ENCODE data around the gene ATG16L2.

The ATG16L2 gene

DNA sequence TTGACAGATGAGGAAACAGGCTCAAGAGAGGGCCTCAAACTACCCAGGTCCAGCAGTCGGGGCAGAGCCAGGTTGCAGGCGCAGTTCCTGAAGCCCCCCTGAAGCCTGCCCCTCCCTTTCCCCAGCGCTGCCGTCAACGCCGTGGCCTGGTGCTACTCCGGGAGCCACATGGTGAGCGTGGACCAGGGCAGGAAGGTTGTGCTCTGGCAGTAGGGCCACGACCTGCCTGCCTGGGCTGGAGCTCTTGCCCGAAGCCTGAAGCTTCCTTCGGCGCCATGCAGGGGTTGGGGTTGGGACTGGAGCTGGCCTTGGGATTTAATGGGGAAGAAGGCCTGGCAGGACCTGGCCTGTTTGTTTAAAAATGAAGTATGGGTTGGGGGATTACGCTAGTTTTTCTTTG lies 15.0 kb downstream of the ATG16L2 start:
- no peak for DNase-seq (ENCODE audit: low read depth)
- no peak overlapping the region for H3K4me3 ChIP-seq (ENCODE audit: low read depth, low read length)
- no peak for TF ChIP-seq MYC (IDR thresholded peaks at IDR 0.05; ENCODE audit: low read depth, low read length)
- no peak for TF ChIP-seq POLR2A (IDR thresholded peaks at IDR 0.05; ENCODE audit: extremely low read depth, insufficient read length)
- TF ChIP-seq, protein P1, sequence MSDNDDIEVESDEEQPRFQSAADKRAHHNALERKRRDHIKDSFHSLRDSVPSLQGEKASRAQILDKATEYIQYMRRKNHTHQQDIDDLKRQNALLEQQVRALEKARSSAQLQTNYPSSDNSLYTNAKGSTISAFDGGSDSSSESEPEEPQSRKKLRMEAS (IDR thresholded peaks at IDR 0.05; ENCODE audit: low read depth, low read length): no peak
- TF ChIP-seq, protein P2, sequence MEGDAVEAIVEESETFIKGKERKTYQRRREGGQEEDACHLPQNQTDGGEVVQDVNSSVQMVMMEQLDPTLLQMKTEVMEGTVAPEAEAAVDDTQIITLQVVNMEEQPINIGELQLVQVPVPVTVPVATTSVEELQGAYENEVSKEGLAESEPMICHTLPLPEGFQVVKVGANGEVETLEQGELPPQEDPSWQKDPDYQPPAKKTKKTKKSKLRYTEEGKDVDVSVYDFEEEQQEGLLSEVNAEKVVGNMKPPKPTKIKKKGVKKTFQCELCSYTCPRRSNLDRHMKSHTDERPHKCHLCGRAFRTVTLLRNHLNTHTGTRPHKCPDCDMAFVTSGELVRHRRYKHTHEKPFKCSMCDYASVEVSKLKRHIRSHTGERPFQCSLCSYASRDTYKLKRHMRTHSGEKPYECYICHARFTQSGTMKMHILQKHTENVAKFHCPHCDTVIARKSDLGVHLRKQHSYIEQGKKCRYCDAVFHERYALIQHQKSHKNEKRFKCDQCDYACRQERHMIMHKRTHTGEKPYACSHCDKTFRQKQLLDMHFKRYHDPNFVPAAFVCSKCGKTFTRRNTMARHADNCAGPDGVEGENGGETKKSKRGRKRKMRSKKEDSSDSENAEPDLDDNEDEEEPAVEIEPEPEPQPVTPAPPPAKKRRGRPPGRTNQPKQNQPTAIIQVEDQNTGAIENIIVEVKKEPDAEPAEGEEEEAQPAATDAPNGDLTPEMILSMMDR (IDR thresholded peaks at IDR 0.05; ENCODE audit: low read depth, low read length): no peak

DNA sequence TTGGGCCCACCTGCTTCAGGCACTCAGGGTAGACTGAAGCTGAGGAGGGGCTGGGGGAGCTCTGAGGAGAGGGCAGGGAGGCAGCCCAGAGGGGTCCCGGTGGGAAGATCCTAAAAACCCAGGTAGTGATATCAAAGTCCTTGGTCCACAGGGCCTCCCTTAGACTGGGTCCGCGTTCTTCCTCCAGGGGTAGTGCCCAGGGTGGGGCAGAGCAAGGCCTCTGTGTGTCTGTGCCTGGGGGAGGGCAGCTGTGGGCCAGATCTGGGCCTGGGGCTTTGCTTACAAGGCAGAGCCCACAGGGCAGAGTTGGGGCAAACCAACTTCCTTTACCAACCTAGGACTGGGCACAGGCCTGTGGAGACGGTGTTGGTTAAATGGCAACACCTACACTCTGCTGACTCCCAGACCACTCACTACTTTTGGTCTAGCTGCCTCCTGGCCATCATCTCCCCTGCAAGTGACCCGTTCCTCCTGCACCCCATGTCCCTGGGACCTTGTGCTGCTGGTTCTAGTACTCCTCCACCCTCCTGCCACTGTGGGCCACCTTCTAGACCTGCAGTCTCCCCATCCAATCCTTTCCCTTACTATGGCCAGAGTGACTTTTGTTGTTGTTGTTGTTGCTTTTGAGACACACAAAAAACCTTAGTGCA lies 15.8 kb downstream of the ATG16L2 start:
- H3K4me3 ChIP-seq (ENCODE audit: low read depth, low read length): no peak overlapping the region
- TF ChIP-seq POLR2A (IDR thresholded peaks at IDR 0.05; ENCODE audit: extremely low read depth, insufficient read length) (no peak), MYC (IDR thresholded peaks at IDR 0.05; ENCODE audit: low read depth, low read length) (no peak)
- TF ChIP-seq, protein P1 (IDR thresholded peaks at IDR 0.05; ENCODE audit: low read depth, low read length): no peak
- TF ChIP-seq, protein P2 (IDR thresholded peaks at IDR 0.05; ENCODE audit: low read depth, low read length): no peak
- peak; percentile 11 for DNase-seq (ENCODE audit: low read depth)

DNA sequence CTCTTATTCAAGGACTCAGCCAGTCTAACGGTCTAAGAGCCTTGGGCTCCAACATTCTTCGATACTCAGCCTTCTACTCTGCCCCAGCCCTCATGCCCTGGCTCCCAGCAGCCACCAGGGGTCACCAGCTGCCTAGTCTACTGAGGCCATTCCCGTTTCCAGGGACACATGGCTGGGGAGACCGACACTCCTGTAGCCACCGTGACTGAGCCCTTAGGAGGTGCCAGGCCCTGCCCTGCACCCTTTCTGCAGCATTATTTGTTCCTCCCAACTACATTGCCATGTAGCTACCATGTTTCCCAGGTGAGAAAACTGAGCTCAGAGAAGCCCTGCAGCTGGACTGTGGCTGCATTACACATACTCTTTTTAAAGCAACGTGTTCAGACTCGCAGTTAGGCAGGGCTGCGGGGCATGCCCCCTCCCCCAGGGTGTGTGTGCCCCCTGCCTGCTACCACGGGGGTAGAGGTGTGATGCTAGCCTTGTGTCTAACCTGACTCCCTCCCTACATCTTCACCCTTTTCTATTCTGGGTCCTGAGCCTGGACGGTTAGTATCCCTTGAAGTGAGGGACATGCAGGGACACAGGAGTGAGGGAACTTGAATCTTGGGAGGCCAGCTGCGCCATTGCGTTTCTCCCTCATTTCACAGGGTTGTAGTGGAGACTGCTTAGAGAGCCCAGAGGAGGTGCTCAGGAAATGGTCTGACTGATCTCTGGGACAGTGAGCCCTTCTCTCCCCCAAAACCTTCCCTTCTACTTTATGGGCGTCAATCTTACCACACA lies 17.5 kb downstream of the ATG16L2 start:
- no peak overlapping the region for H3K4me3 ChIP-seq (ENCODE audit: low read depth, low read length)
- DNase-seq (ENCODE audit: low read depth): peak; percentile 80
- TF ChIP-seq, protein P1 (IDR thresholded peaks at IDR 0.05; ENCODE audit: low read depth, low read length): peak; percentile 71; the same call in 1 of the 2 replicates
- no peak for TF ChIP-seq MYC (IDR thresholded peaks at IDR 0.05; ENCODE audit: low read depth, low read length)
- TF ChIP-seq, protein P2 (IDR thresholded peaks at IDR 0.05; ENCODE audit: low read depth, low read length): peak; percentile 93
- TF ChIP-seq POLR2A (IDR thresholded peaks at IDR 0.05; ENCODE audit: extremely low read depth, insufficient read length): peak; percentile 30

DNA sequence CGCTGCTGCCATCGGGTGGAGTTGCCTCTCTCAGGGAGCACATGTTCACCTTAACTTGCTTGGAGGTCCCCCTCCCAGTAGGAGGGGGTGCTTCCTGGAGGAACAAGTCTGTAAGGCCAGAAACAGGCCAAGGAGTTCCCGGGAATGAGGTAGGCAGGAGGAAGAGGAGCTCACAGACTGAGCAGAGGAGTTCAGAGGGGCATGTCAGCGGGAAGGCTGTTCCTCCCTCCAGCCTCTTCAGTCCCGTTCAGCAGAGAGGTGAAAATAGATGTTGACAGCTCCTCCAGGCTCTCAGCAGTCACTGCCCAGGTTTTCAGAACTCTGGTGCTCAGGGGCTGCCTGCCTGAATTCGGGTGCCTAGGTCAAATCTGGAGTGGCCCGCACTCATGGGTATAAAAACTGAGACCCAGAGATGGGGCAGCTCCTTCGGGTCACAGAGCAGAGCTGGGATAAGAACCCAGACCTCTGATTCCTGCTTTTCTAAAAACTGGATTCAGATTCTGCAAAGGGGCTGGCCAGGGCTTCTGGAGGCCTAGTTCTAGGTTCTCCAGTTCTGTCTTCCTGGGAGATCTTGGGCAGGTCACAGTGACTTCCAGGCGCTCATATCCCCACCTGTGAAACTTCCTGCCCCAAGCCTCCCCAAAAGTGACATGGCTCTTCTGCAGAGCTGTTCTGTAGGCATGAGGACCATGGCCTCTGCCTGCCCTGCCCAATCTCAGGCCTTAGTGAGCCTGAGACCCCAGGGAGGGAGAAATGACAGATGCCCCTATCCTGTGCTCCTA lies 18.3 kb downstream of the ATG16L2 start:
- no peak for DNase-seq (ENCODE audit: low read depth)
- TF ChIP-seq, protein P2 (IDR thresholded peaks at IDR 0.05; ENCODE audit: low read depth, low read length): no peak
- TF ChIP-seq, protein P1 (IDR thresholded peaks at IDR 0.05; ENCODE audit: low read depth, low read length): no peak
- no peak for TF ChIP-seq POLR2A (IDR thresholded peaks at IDR 0.05; ENCODE audit: extremely low read depth, insufficient read length)
- TF ChIP-seq MYC (IDR thresholded peaks at IDR 0.05; ENCODE audit: low read depth, low read length): no peak
- no peak overlapping the region for H3K4me3 ChIP-seq (ENCODE audit: low read depth, low read length)

DNA sequence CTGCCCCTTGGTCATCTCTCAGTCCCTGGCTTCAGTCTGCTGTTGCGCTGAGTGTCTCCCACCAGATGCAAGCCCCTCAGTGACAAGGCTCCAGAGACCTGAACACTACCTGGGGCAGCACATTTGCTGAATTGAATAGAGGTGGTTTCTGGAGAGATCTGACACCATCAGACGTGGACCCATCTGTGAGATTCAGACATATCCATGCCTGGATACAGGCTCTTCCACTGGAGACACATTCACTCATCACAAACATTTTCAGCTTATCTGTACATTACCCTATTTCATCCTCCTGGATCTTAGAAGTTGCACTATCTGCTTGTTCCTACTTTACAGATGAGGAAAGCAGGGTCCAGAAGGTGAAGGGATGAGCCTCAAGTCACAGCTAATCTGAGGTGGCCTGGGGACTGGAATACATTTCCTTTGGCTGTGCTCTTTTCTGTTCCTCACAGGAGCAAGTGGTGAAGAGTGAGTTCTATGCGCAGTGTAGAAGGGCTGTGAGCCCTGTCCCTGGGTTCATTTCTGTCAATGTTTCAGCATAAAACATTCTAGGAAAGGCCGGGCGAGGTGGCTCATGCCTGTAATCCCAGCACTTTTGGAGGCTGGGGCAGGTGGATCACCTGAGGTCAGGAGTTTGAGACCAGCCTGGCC lies 19.0 kb downstream of the ATG16L2 start:
- TF ChIP-seq POLR2A (IDR thresholded peaks at IDR 0.05; ENCODE audit: extremely low read depth, insufficient read length): peak; percentile 33
- TF ChIP-seq, protein P1 (IDR thresholded peaks at IDR 0.05; ENCODE audit: low read depth, low read length): no peak
- no peak for DNase-seq (ENCODE audit: low read depth)

More for the DNA sequence above, 19.0 kb downstream of the ATG16L2 start:
- no peak overlapping the region for H3K4me3 ChIP-seq (ENCODE audit: low read depth, low read length)

All from NB4 (cell line).